K562 (cell line): ENCODE data around the gene ATG7. TPM values are rescaled to one million over a fixed set of nuclear protein-coding genes. Genes with fewer than 3 reads are reported as not detected.

Experiments used
- ATAC-seq: fragments of 200-7000 bp; cut with Tn5 transposase; 3 replicates; pipeline ENCODE4 v1.9.1; 2020; ENCODE audit warnings: moderate library complexity
- BruUV-seq: library from RNA; stranded (reverse); fragments of 400-500 nt; replicated peaks from 2 replicates; lab custom pipeline; 2021; lab: Mats Ljungman, UMichigan
- CTCF ChIA-PET: fragments of 300-600 bp; formaldehyde crosslinking; extraction: SDS; loops from one replicate; lab custom pipeline; 2021; ENCODE audit warnings: low intra/inter-chr PET ratio; lab: Yijun Ruan, JAX
- POLR2A ChIA-PET: fragments of 300-600, 350-650 bp; sonication (Branson Sonifier 250); formaldehyde crosslinking; extraction: SDS; loops from one replicate; lab custom pipeline; 2021; ENCODE audit warnings: antibody characterized with exemption, inconsistent platforms; lab: Yijun Ruan, JAX
- DNase-seq, 4 experiments: peaks; one replicate each; pipeline versions ENCODE4 v3.0.0 to v3.0.0-alpha.2; 2011 to 2018; ENCODE audit warnings: low spot score in 3 of 4, mixed read lengths in 3 of 4; ENCODE audit errors: extremely low read depth in 1 of 4
- FAIRE-seq: peaks from 2 replicates; lab custom pipeline; 2011; peaks lifted over from hg19 to GRCh38; lab: Jason Lieb, UNC
- H2AFZ ChIP-seq: 2 replicates; pipeline ENCODE4 v1.6.0; 2011; ENCODE audit warnings: low read depth, low read length, control low read depth, inconsistent platforms
- H3K27ac ChIP-seq: fragments of 200-600 bp; 3 replicates; pipeline ENCODE4 v1.8.0; 2011; ENCODE audit warnings: low read depth, mild to moderate bottlenecking, control low read depth, inconsistent platforms, low read length, moderate library complexity, mixed read lengths; ENCODE audit errors: extremely low read depth
- H3K27me3 ChIP-seq, 2 experiments: fragments of 300-600 bp in 1 of 2; 2 replicates in 1 of 2; 3 replicates in 1 of 2; pipeline versions ENCODE4 v1.6.0 to v1.8.0; 2011; ENCODE audit warnings: inconsistent platforms in 2 of 2, low read length in 2 of 2, mild to moderate bottlenecking in 1 of 2, mixed read lengths in 1 of 2, moderate library complexity in 1 of 2; ENCODE audit not compliant: control insufficient read depth in 2 of 2, insufficient read depth in 2 of 2
- H3K36me3 ChIP-seq: fragments of 300-600 bp; 3 replicates; pipeline ENCODE4 v1.8.0; 2011; ENCODE audit warnings: mild to moderate bottlenecking, low read length, inconsistent platforms; ENCODE audit not compliant: control insufficient read depth, insufficient read depth
- H3K4me1 ChIP-seq, 2 experiments: fragments of 200-600 bp in 1 of 2; replicated peaks in 1 of 2; 2 replicates in 1 of 2; 3 replicates in 1 of 2; pipeline versions ENCODE4 v1.5.1 to v1.8.0; 2011; ENCODE audit warnings: inconsistent platforms in 2 of 2, low read length in 2 of 2, mild to moderate bottlenecking in 1 of 2, mixed read lengths in 1 of 2, moderate library complexity in 1 of 2; ENCODE audit not compliant: control insufficient read depth in 2 of 2, insufficient read depth in 2 of 2
- H3K4me2 ChIP-seq: 2 replicates; pipeline ENCODE4 v1.6.1; 2011; ENCODE audit warnings: low read length, control low read depth, inconsistent platforms, mixed read lengths; ENCODE audit not compliant: insufficient read depth
- H3K4me3 ChIP-seq: fragments of 200-600 bp; sonication (generic), shearing (Covaris generic); 2 replicates; pipeline ENCODE4 v1.5.1; 2016; ENCODE audit warnings: control low read depth, inconsistent platforms
- H3K79me2 ChIP-seq: fragments of 200-600 bp; 3 replicates; pipeline ENCODE4 v1.8.0; 2011; ENCODE audit warnings: low read length, inconsistent platforms; ENCODE audit not compliant: control insufficient read depth, insufficient read depth
- H3K9ac ChIP-seq, 2 experiments: 2 replicates each; pipeline versions ENCODE4 v1.6.0 to v1.6.1; 2011; ENCODE audit warnings: low read depth in 2 of 2, low read length in 2 of 2, control low read depth in 1 of 2, inconsistent platforms in 1 of 2, mild to moderate bottlenecking in 1 of 2, mixed read lengths in 1 of 2; ENCODE audit not compliant: insufficient read depth in 1 of 2
- H3K9me1 ChIP-seq: one replicate; pipeline ENCODE4 v1.6.0; 2011; ENCODE audit warnings: inconsistent platforms, mild to moderate bottlenecking, low read length, moderate library complexity; ENCODE audit not compliant: control insufficient read depth, insufficient read depth
- H3K9me3 ChIP-seq: replicated peaks from 2 replicates; pipeline ENCODE4 v1.5.1; 2011; ENCODE audit warnings: low read depth, low read length, inconsistent platforms; ENCODE audit not compliant: control insufficient read depth, insufficient read depth
- H4K20me1 ChIP-seq: replicated peaks from 2 replicates; pipeline ENCODE4 v1.6.1; 2011; ENCODE audit warnings: low read length, inconsistent platforms, mixed read lengths; ENCODE audit not compliant: control insufficient read depth, insufficient read depth
- GTF2E2 ChIP-seq: fragments of 200-800 bp; sonication (Bioruptor generic); IDR thresholded peaks from 2 replicates; pipeline ENCODE4 v1.6.1; 2016; ENCODE audit warnings: missing genetic modification characterization, missing compliant biosample characterization
- POLR2H ChIP-seq: IDR thresholded peaks from 2 replicates; pipeline ENCODE4 v1.6.1; 2016; ENCODE audit warnings: missing genetic modification characterization, low read depth, mild to moderate bottlenecking, control low read depth, missing compliant biosample characterization, moderate library complexity
- POU5F1 ChIP-seq: fragments of 150-350 bp; IDR thresholded peaks from 2 replicates; pipeline ENCODE4 v1.6.1; 2014; ENCODE audit warnings: borderline replicate concordance, low read length, low read depth, mild to moderate bottlenecking; ENCODE audit not compliant: partially characterized antibody
- RNF2 ChIP-seq: sonication (generic); IDR thresholded peaks from 2 replicates; pipeline ENCODE4 v1.6.1; 2016
- SMAD3 ChIP-seq: fragments of 450-650 bp; formaldehyde crosslinking; conservative IDR thresholded peaks from 2 replicates; pipeline ENCODE4 v1.4.0; 2020; ENCODE audit warnings: mild to moderate bottlenecking
- ZBED1 ChIP-seq: IDR thresholded peaks from 2 replicates; pipeline ENCODE4 v1.6.1; 2014
- ZNF695 ChIP-seq: fragments of 450-650 bp; formaldehyde crosslinking; IDR thresholded peaks from 2 replicates; pipeline ENCODE4 v1.4.0; 2020; ENCODE audit warnings: mild to moderate bottlenecking, moderate library complexity
- ZNF780A ChIP-seq: fragments of 250-450 bp; sonication (Bioruptor Pico); IDR thresholded peaks from 2 replicates; pipeline ENCODE4 v1.5.0; 2021; ENCODE audit warnings: mild to moderate bottlenecking
- WGBS: fragments of 100-300 bp; shearing (Covaris generic); methylation state at CpG from one replicate; pipeline ENCODE4 v1.1.6; 2016; ENCODE audit warnings: low coverage, mixed read lengths; ENCODE audit not compliant: insufficient coverage; ENCODE audit errors: missing lambda C conversion rate; 5-methylcytosine and 5-hydroxymethylcytosine counted together
- in situ Hi-C: fragments of 300-500 bp; cut with MboI; formaldehyde crosslinking; loops from 4 replicates; pipeline ENCODE4 v1.15.0; 2018; ENCODE audit warnings: inconsistent platforms, mixed read lengths
- intact Hi-C: fragments of 100-400 bp; cut with micrococcal nuclease; formaldehyde crosslinking; loops from 2 replicates; pipeline ENCODE4 v1.14.2; 2022
- polyA plus RNA-seq, 8 experiments: library from polyadenylated mRNA; depleted of rRNA in 4 of 8; stranded (reverse) in 5 of 8; unstranded in 3 of 8; fragments of >200 nt; fragmentation: Nextera tagmentation in 2 of 8; fragmentation: Illumina TruSeq in 1 of 8; extraction: Ambion mirVana in 2 of 8; extraction: Trizol in 1 of 8; gene quantifications; 2 replicates each; pipeline versions ENCODE4 v1.2.1 to v1.2.3, GENCODE V29; 2011 to 2014; ENCODE audit warnings: inconsistent platforms in 1 of 8, missing spikeins in 1 of 8
- total RNA-seq, 7 experiments: library from RNA; depleted of rRNA in 6 of 7; stranded (reverse); fragments of >200 nt in 6 of 7; fragmentation: Illumina TruSeq in 2 of 7; extraction: Trizol in 2 of 7; gene quantifications; 2 replicates each; pipeline versions ENCODE4 v1.2.1 to v1.2.3, GENCODE V29; 2011 to 2021; ENCODE audit warnings: low replicate concordance in 1 of 7
- TF ChIP-seq, protein P1 (sequence below): fragments of 250-450 bp; sonication (Bioruptor Pico); IDR thresholded peaks from 2 replicates; pipeline ENCODE4 v1.4.0; 2020; ENCODE audit warnings: mild to moderate bottlenecking
- TF ChIP-seq, protein P2 (sequence below), 2 experiments: fragments of 450-650 bp in 1 of 2; sonication (generic) in 1 of 2; formaldehyde crosslinking in 1 of 2; IDR thresholded peaks; 2 replicates each; pipeline versions ENCODE4 v1.7.1 to v1.9.0; 2016 to 2022; ENCODE audit warnings: inconsistent platforms in 1 of 2, mild to moderate bottlenecking in 1 of 2, missing genetic modification reagents in 1 of 2

ATG7 gene
- total and polyA plus RNA-seq, 9 of the 15 experiments (the other 6 are each of a cell fraction or from before 2014, with no cell fraction given), result 18.3 to 45.3 (median 33.6) TPM

DNA sequence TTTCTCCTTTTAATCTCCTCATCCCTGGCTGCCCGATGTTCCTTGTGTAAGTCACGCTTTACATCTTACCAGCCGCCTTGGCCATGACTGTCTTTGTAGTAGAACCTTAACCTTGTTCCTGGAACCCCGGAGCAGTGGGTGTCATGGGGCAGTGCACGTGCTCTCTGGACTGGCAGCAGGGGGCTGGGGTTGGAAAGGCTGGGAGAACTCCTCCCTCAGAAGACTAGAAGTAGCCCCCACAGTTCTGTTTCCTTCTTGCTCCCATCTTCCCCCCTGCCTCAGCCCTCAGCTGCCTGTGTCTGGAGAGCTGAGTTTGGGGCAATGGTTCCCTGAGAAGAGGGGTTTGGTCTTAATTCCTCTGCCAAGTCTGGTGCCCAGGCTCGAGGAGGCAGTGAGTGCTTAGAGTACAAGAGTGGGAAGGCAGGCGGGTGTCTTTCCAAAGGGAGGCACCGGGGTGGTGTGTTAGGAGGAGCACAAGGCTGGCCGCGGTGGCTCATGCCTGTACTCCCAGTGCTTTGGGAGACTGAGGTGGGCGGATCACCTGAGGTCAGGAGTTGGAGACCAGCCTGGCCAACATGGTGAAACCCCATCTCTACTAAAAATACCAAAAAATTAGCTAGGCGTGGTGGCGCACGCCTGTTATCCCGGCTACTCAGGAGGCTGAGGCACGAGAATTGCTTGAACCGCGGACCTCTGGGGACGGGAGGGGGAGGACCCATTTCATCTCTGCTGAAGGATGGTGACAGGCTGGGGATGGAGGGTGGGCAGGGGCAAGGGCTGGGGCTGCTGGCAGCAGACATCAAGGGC is 271.1 kb downstream of the ATG7 start:
- no TSS peak for BruUV-seq
- FAIRE-seq (no peak), ATAC-seq (no peak), DNase-seq (no peak)
- H2AFZ ChIP-seq, result no peak overlapping the region
- intact Hi-C loops, result loop anchor here (10.0 kb wide), 1 partner anchor 159 kb away; no protein-coding TSS in a partner anchor
- H3K4me1 ChIP-seq, result peaks cover 0 to 11% of the 10 kb centered on the region in 2 experiments; a peak in 2 of 5 replicates
- H3K79me2 ChIP-seq, result no peaks in the 10 kb centered on the region
- no peaks in the 10 kb centered on the region for H3K9me3 ChIP-seq
- in situ Hi-C loops, result no loop called here
- 79% methylated on average over 16 of the region's 19 CpGs for WGBS
- no peak overlapping the region for H3K27ac ChIP-seq
- CTCF ChIA-PET, result no interaction called here
- H3K4me2 ChIP-seq, result no peak overlapping the region
- POLR2A ChIA-PET, result no interaction called here
- H3K9ac ChIP-seq, result no peak overlapping the region
- H3K36me3 ChIP-seq, result no peaks in the 10 kb centered on the region
- H3K9me1 ChIP-seq, result no peaks in the 10 kb centered on the region
- H3K27me3 ChIP-seq, result no peaks in the 10 kb centered on the region
- H4K20me1 ChIP-seq, result no peaks in the 10 kb centered on the region
- TF ChIP-seq POU5F1 (no peak), ZNF695 (CRISPR knock-in tag) (no peak), POLR2H (no peak), RNF2 (no peak), GTF2E2 (no peak), ZBED1 (no peak), SMAD3 (CRISPR knock-in tag) (no peak), ZNF780A (CRISPR knock-in tag) (no peak)
- TF ChIP-seq, protein P1, sequence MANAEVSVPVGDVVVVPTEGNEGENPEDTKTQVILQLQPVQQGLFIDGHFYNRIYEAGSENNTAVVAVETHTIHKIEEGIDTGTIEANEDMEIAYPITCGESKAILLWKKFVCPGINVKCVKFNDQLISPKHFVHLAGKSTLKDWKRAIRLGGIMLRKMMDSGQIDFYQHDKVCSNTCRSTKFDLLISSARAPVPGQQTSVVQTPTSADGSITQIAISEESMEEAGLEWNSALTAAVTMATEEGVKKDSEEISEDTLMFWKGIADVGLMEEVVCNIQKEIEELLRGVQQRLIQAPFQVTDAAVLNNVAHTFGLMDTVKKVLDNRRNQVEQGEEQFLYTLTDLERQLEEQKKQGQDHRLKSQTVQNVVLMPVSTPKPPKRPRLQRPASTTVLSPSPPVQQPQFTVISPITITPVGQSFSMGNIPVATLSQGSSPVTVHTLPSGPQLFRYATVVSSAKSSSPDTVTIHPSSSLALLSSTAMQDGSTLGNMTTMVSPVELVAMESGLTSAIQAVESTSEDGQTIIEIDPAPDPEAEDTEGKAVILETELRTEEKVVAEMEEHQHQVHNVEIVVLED, result no peak
- TF ChIP-seq, protein P2, sequence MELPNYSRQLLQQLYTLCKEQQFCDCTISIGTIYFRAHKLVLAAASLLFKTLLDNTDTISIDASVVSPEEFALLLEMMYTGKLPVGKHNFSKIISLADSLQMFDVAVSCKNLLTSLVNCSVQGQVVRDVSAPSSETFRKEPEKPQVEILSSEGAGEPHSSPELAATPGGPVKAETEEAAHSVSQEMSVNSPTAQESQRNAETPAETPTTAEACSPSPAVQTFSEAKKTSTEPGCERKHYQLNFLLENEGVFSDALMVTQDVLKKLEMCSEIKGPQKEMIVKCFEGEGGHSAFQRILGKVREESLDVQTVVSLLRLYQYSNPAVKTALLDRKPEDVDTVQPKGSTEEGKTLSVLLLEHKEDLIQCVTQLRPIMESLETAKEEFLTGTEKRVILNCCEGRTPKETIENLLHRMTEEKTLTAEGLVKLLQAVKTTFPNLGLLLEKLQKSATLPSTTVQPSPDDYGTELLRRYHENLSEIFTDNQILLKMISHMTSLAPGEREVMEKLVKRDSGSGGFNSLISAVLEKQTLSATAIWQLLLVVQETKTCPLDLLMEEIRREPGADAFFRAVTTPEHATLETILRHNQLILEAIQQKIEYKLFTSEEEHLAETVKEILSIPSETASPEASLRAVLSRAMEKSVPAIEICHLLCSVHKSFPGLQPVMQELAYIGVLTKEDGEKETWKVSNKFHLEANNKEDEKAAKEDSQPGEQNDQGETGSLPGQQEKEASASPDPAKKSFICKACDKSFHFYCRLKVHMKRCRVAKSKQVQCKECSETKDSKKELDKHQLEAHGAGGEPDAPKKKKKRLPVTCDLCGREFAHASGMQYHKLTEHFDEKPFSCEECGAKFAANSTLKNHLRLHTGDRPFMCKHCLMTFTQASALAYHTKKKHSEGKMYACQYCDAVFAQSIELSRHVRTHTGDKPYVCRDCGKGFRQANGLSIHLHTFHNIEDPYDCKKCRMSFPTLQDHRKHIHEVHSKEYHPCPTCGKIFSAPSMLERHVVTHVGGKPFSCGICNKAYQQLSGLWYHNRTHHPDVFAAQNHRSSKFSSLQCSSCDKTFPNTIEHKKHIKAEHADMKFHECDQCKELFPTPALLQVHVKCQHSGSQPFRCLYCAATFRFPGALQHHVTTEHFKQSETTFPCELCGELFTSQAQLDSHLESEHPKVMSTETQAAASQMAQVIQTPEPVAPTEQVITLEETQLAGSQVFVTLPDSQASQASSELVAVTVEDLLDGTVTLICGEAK (IDR thresholded peaks at IDR 0.05), result no peak
- TF ChIP-seq, protein P2 (CRISPR knock-in tag; IDR thresholded peaks at IDR 0.05), result no peak
- TF ChIP-seq, all 486 proteins: peak for 0
- H3K4me3 ChIP-seq, result no peak overlapping the region
